Measurements from ENCODE around the gene BEST1.
"Not testable (repeated sequence)": the region's sequence is repeated elsewhere in the genome, so short reads cannot be mapped to it uniquely, and the experiment has no call there.

The BEST1 gene

GRCh38 chr11:61978703-61979661, 28.8 kb downstream of the BEST1 start:
- DNase-seq = peak; percentile 48

- no peak for DNase-seq
Observed at GRCh38 chr11:61980783-61981541, 30.8 kb downstream of the BEST1 start.

- no peak for DNase-seq
Observed at GRCh38 chr11:61983419-61983818, 33.3 kb downstream of the BEST1 start.

GRCh38 chr11:61985869-61986268, 35.7 kb downstream of the BEST1 start:
- DNase-seq = no peak

GRCh38 chr11:61994981-61995380, 44.8 kb downstream of the BEST1 start:
- no peak for DNase-seq

- DNase-seq = no peak
Observed at GRCh38 chr11:61996933-61997332, 46.8 kb downstream of the BEST1 start.

- DNase-seq = no peak
Observed at GRCh38 chr11:61999141-61999975, 49.2 kb downstream of the BEST1 start.

GRCh38 chr11:62000539-62001446, 50.6 kb downstream of the BEST1 start:
- DNase-seq = no peak

GRCh38 chr11:62001450-62002191, 51.5 kb downstream of the BEST1 start:
- DNase-seq = peak; percentile 29

GRCh38 chr11:62002283-62002682, 52.1 kb downstream of the BEST1 start:
- not testable (repeated sequence) for DNase-seq

GRCh38 chr11:62004473-62004872, 54.3 kb downstream of the BEST1 start:
- no peak for DNase-seq

- DNase-seq = no peak
Observed at GRCh38 chr11:62008193-62008592, 58.0 kb downstream of the BEST1 start.

- DNase-seq = no peak
Observed at GRCh38 chr11:62010935-62011528, 60.9 kb downstream of the BEST1 start.

GRCh38 chr11:62011881-62012280, 61.7 kb downstream of the BEST1 start:
- DNase-seq = no peak

GRCh38 chr11:62012451-62012831, 62.3 kb downstream of the BEST1 start:
- DNase-seq = no peak

- DNase-seq = no peak
Observed at GRCh38 chr11:62012832-62013461, 62.8 kb downstream of the BEST1 start.
